Thymus (tissue), 11 donors: ENCODE measurements around the gene NDFIP1. TPM values are rescaled to one million over a fixed set of nuclear protein-coding genes. Genes with fewer than 3 reads are reported as not detected.

ENCODE experiments used
- DNase-seq, 9 donors: peaks; one replicate each; pipeline ENCODE4 v3.0.0-alpha.2; 2013; ENCODE audit warnings: low spot score in 9 of 9, low read depth in 6 of 9, missing footprints in 1 of 9
- H3K27ac ChIP-seq, 2 donors: one replicate each; pipeline ENCODE4 v1.5.1; 2013; ENCODE audit warnings: control low read depth in 1 of 2, low read depth in 1 of 2, low read length in 1 of 2, mild to moderate bottlenecking in 1 of 2, moderate library complexity in 1 of 2
- H3K27me3 ChIP-seq, 2 donors: one replicate each; pipeline ENCODE4 v1.5.1; 2013; ENCODE audit warnings: low read length in 1 of 2; ENCODE audit not compliant: control insufficient read depth in 2 of 2, insufficient read depth in 1 of 2
- H3K36me3 ChIP-seq, 2 donors: one replicate each; pipeline ENCODE4 v1.5.1; 2013; ENCODE audit warnings: low read length in 1 of 2, mild to moderate bottlenecking in 1 of 2, moderate library complexity in 1 of 2; ENCODE audit not compliant: control insufficient read depth in 2 of 2, insufficient read depth in 2 of 2
- H3K4me1 ChIP-seq, 2 donors: one replicate each; pipeline ENCODE4 v1.5.1; 2013; ENCODE audit warnings: low read length in 2 of 2; ENCODE audit not compliant: control insufficient read depth in 2 of 2, insufficient read depth in 2 of 2
- H3K4me3 ChIP-seq, 2 donors: one replicate each; pipeline ENCODE4 v1.5.1; 2013; ENCODE audit warnings: low read length in 2 of 2, control low read depth in 1 of 2, mild to moderate bottlenecking in 1 of 2
- H3K9me3 ChIP-seq, 2 donors: one replicate each; pipeline ENCODE4 v1.5.1; 2013; ENCODE audit warnings: low read length in 1 of 2, mild to moderate bottlenecking in 1 of 2; ENCODE audit not compliant: control insufficient read depth in 2 of 2, insufficient read depth in 1 of 2
- WGBS: extraction: QIAGEN DNeasy Blood & Tissue Kit; methylation state at CpG from one replicate; pipeline ENCODE4 v1.1.7; 2013; 5-methylcytosine and 5-hydroxymethylcytosine counted together
- polyA plus RNA-seq: library from polyadenylated mRNA; stranded (reverse); fragments of 200-250 nt; gene quantifications from one replicate; pipeline ENCODE4 v1.2.3, GENCODE V29; 2013
- total RNA-seq: library from RNA; stranded (reverse); fragments of 120-200 nt; gene quantifications from one replicate; pipeline ENCODE4 v1.2.4, GENCODE V29; 2013
- donor health status: healthy.

The NDFIP1 gene
- total and polyA plus RNA-seq, 2 donors: 39.7 to 121 TPM

GRCh38 chr5:142072488-142072887, 36.1 kb upstream of the NDFIP1 start:
- H3K9me3 ChIP-seq: no peaks in the 10 kb centered on the region
- no peak overlapping the region for H3K27ac ChIP-seq
- no peak for DNase-seq
- 59% methylated on average over 3 of the region's 3 CpGs for WGBS
- no peaks in the 10 kb centered on the region for H3K27me3 ChIP-seq
- H3K36me3 ChIP-seq: no peaks in the 10 kb centered on the region
- H3K4me3 ChIP-seq: no peak overlapping the region
- H3K4me1 ChIP-seq: no peaks in the 10 kb centered on the region

GRCh38 chr5:142073362-142073988, 35.1 kb upstream of the NDFIP1 start:
- H3K9me3 ChIP-seq: no peaks in the 10 kb centered on the region
- H3K36me3 ChIP-seq: no peaks in the 10 kb centered on the region
- no peak overlapping the region for H3K27ac ChIP-seq
- WGBS: 95% methylated on average over 2 of the region's 2 CpGs
- no peak overlapping the region for H3K4me3 ChIP-seq
- H3K4me1 ChIP-seq: no peaks in the 10 kb centered on the region
- DNase-seq: no peak
- no peaks in the 10 kb centered on the region for H3K27me3 ChIP-seq

GRCh38 chr5:142074006-142074405, 34.6 kb upstream of the NDFIP1 start:
- 93% methylated on average over 2 of the region's 2 CpGs for WGBS
- Histone ChIP-seq H3K4me1 (no peaks in the 10 kb centered on the region), H3K4me3 (no peak overlapping the region), H3K27me3 (no peaks in the 10 kb centered on the region), H3K9me3 (no peaks in the 10 kb centered on the region), H3K27ac (no peak overlapping the region), H3K36me3 (no peaks in the 10 kb centered on the region)
- DNase-seq: no peak

GRCh38 chr5:142078221-142078620, 30.4 kb upstream of the NDFIP1 start:
- no peak overlapping the region for H3K27ac ChIP-seq
- no peak for DNase-seq
- no peaks in the 10 kb centered on the region for H3K36me3 ChIP-seq
- no peaks in the 10 kb centered on the region for H3K27me3 ChIP-seq
- H3K4me3 ChIP-seq: no peak overlapping the region
- WGBS: 98% methylated on average over 3 of the region's 3 CpGs
- no peaks in the 10 kb centered on the region for H3K4me1 ChIP-seq
- H3K9me3 ChIP-seq: no peaks in the 10 kb centered on the region

- no peak for DNase-seq
- H3K4me3 ChIP-seq: no peak overlapping the region
- WGBS: 97% methylated on average over 1 of the region's 1 CpG
Observed at GRCh38 chr5:142078706-142079105, 29.9 kb upstream of the NDFIP1 start.

GRCh38 chr5:142079306-142079721, 29.3 kb upstream of the NDFIP1 start:
- Histone ChIP-seq H3K9me3 (no peaks in the 10 kb centered on the region), H3K36me3 (no peaks in the 10 kb centered on the region), H3K27me3 (no peaks in the 10 kb centered on the region), H3K4me1 (no peaks in the 10 kb centered on the region), H3K27ac (no peak overlapping the region), H3K4me3 (no peak overlapping the region)
- WGBS: 90% methylated on average over 6 of the region's 6 CpGs
- DNase-seq: no peak

More at GRCh38 chr5:142078706-142079105, 29.9 kb upstream of the NDFIP1 start:
- Histone ChIP-seq H3K4me1 (no peaks in the 10 kb centered on the region), H3K27me3 (no peaks in the 10 kb centered on the region), H3K36me3 (no peaks in the 10 kb centered on the region), H3K27ac (no peak overlapping the region), H3K9me3 (no peaks in the 10 kb centered on the region)

GRCh38 chr5:142080248-142080647, 28.3 kb upstream of the NDFIP1 start:
- H3K36me3 ChIP-seq: no peaks in the 10 kb centered on the region
- no peak for DNase-seq
- no peak overlapping the region for H3K4me3 ChIP-seq
- no peak overlapping the region for H3K27ac ChIP-seq
- H3K9me3 ChIP-seq: no peaks in the 10 kb centered on the region
- H3K27me3 ChIP-seq: no peaks in the 10 kb centered on the region
- WGBS: 92% methylated on average over 7 of the region's 7 CpGs
- H3K4me1 ChIP-seq: no peaks in the 10 kb centered on the region

- no peaks in the 10 kb centered on the region for H3K36me3 ChIP-seq
- H3K27me3 ChIP-seq: no peaks in the 10 kb centered on the region
- DNase-seq: no peak
- no peaks in the 10 kb centered on the region for H3K4me1 ChIP-seq
- no peaks in the 10 kb centered on the region for H3K9me3 ChIP-seq
- H3K27ac ChIP-seq: no peak overlapping the region
- no peak overlapping the region for H3K4me3 ChIP-seq
Observed at GRCh38 chr5:142082182-142082781, 26.3 kb upstream of the NDFIP1 start.

- Histone ChIP-seq H3K27me3 (no peaks in the 10 kb centered on the region), H3K9me3 (no peaks in the 10 kb centered on the region), H3K27ac (no peak overlapping the region), H3K36me3 (no peaks in the 10 kb centered on the region), H3K4me3 (no peak overlapping the region), H3K4me1 (no peaks in the 10 kb centered on the region)
- DNase-seq: no peak
Observed at GRCh38 chr5:142086229-142086628, 22.4 kb upstream of the NDFIP1 start.
